ENCODE measurements around the gene HPCAL1. TPM values are rescaled to one million over a fixed set of nuclear protein-coding genes. Genes with fewer than 3 reads are reported as not detected.

Gene HPCAL1
- total and polyA plus RNA-seq, 8 donors: 14.0 to 571 (median 85.4) TPM

DNA sequence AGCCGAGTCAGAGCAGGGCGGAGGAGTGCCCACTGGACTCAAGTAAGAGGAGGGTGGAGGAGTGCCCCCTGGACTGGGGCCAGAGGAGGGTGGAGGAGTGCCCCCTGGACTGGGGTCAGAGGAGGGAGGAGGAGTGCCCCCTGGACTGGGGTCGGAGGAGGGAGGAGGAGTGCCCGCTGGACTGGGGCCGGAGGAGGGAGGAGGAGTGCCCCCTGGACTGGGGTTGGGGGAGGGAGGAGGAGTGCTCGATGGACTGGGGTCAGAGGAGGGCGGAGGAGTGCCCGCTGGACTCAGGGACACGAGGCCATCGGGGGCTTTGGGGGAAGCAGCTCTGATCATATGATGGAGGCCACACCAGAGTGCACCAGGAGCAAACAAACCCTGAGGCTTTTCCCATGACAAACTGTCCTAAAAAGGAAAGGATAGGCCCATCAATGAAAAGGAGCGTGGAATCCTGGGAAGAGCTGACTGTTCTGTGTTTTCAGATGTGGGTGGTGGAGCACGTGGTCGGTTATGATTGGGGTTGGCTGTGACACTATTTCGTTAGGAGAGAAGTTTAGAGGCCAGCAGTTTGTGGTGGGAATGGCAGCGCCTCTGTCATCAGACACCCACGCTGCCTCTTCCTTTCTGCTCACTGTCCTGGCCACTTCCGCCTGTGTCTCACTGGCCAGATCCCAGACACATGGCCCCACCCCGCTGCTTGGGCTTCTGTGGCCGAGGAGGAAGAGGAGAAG lies 24.5 kb upstream of the HPCAL1 start:
- no peak overlapping the region for H3K4me3 ChIP-seq
- no peak for TF ChIP-seq POLR2A (IDR thresholded peaks at IDR 0.05)
- TF ChIP-seq, protein P1, sequence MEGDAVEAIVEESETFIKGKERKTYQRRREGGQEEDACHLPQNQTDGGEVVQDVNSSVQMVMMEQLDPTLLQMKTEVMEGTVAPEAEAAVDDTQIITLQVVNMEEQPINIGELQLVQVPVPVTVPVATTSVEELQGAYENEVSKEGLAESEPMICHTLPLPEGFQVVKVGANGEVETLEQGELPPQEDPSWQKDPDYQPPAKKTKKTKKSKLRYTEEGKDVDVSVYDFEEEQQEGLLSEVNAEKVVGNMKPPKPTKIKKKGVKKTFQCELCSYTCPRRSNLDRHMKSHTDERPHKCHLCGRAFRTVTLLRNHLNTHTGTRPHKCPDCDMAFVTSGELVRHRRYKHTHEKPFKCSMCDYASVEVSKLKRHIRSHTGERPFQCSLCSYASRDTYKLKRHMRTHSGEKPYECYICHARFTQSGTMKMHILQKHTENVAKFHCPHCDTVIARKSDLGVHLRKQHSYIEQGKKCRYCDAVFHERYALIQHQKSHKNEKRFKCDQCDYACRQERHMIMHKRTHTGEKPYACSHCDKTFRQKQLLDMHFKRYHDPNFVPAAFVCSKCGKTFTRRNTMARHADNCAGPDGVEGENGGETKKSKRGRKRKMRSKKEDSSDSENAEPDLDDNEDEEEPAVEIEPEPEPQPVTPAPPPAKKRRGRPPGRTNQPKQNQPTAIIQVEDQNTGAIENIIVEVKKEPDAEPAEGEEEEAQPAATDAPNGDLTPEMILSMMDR (IDR thresholded peaks at IDR 0.05): no peak
- TF ChIP-seq EP300 (IDR thresholded peaks at IDR 0.05): no peak
- no peak for TF ChIP-seq POLR2AphosphoS5 (IDR thresholded peaks at IDR 0.05)
- WGBS, 5 donors: 44 to 67% (median 62%) methylated on average over 19 of the region's 19 CpGs
- H3K4me1 ChIP-seq: peaks cover 4 to 18% (median 15%) of the 10 kb centered on the region in 4 donors
- intact Hi-C loops (cut with DNase I; ENCODE audit: low total_unique reads): no loop called here
- no peaks in the 10 kb centered on the region for H3K9me3 ChIP-seq
- H3K27ac ChIP-seq: peak overlapping the region in 4 of 5 donors; percentile 13 to 66 (median 40)
- H3K27me3 ChIP-seq: no peaks in the 10 kb centered on the region
- H3K36me3 ChIP-seq: no peaks in the 10 kb centered on the region
- peak in 1 of 2 donors; percentile 44 for DNase-seq

DNA sequence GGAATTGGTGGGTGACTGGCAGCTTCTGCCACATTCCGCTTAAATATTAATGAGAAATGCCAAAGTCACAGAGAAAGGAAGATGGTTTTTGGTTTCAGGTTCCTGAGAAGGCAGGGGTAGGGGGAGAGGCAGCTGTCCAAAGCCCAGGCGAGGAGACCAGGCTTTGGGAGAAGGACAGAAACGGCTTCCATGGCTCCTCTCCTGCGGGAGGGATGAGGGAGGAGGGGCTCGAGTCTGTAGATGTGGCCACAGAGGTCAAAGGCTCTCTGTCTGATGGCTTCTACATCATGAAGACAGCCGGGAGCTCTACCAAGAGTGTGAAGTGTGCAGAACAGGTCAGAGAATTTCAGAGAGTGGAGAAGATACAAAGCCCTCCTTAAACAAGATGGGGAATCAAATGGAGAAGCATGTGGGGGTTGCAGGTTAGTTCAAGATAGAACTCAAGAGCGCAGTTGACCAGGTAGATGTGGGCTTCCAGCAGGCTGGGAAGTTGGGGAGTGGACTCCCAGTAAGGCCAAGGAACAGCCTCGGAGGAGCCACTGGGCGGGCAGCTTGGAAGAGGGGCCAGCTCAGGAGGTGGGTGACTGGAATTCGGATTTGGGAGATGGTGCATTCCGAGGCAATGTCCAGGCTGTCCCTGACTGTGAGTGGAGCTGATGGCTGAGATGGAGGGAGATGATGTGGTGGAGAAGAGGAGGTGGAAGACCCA lies 23.8 kb upstream of the HPCAL1 start:
- Histone ChIP-seq H3K27me3 (no peaks in the 10 kb centered on the region), H3K9me3 (no peaks in the 10 kb centered on the region), H3K36me3 (no peaks in the 10 kb centered on the region), H3K4me1 (peaks cover 4 to 25% (median 17%) of the 10 kb centered on the region in 4 donors), H3K4me3 (no peak overlapping the region), H3K27ac (peak overlapping the region in 2 of 5 donors; percentile 13 to 40)
- no peak for DNase-seq
- intact Hi-C loops (cut with DNase I; ENCODE audit: low total_unique reads): no loop called here
- TF ChIP-seq POLR2AphosphoS5 (IDR thresholded peaks at IDR 0.05) (no peak), POLR2A (IDR thresholded peaks at IDR 0.05) (no peak), EP300 (IDR thresholded peaks at IDR 0.05) (no peak)
- TF ChIP-seq, protein P1 (IDR thresholded peaks at IDR 0.05): no peak
- 67 to 87% (median 84%) methylated on average over 11 of the region's 11 CpGs for WGBS, 5 donors

DNA sequence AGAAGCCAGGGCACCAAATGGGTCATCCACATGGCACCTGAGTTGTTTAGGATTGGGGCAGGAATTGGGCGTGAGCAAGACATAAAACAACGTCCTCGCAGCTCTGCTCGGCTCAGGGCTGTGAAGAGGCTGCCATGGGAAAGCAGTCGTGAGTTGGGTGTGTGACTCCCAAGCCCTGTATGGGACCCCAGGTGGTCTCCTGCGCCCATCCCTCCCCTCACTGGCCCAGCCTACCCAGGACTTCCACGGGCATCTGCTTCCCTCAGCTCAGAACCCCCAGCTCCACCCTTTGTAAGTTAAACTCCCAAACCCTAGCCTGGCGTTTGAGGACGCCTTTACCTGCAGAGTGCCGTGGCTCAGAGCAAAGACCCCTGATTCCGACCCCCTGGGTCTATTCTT lies 23.2 kb upstream of the HPCAL1 start:
- TF ChIP-seq POLR2AphosphoS5 (IDR thresholded peaks at IDR 0.05): no peak
- TF ChIP-seq, protein P1 (IDR thresholded peaks at IDR 0.05): no peak
- TF ChIP-seq EP300 (IDR thresholded peaks at IDR 0.05): no peak
- TF ChIP-seq POLR2A (IDR thresholded peaks at IDR 0.05): no peak
- WGBS, 5 donors: 74 to 85% (median 83%) methylated on average over 11 of the region's 11 CpGs
- H3K4me3 ChIP-seq: no peak overlapping the region
- H3K27me3 ChIP-seq: no peaks in the 10 kb centered on the region
- no peaks in the 10 kb centered on the region for H3K36me3 ChIP-seq
- no peak overlapping the region for H3K27ac ChIP-seq
- no peaks in the 10 kb centered on the region for H3K9me3 ChIP-seq
- no peak for DNase-seq
- peaks cover 4 to 29% (median 17%) of the 10 kb centered on the region in 4 donors for H3K4me1 ChIP-seq
- intact Hi-C loops (cut with DNase I; ENCODE audit: low total_unique reads): no loop called here

DNA sequence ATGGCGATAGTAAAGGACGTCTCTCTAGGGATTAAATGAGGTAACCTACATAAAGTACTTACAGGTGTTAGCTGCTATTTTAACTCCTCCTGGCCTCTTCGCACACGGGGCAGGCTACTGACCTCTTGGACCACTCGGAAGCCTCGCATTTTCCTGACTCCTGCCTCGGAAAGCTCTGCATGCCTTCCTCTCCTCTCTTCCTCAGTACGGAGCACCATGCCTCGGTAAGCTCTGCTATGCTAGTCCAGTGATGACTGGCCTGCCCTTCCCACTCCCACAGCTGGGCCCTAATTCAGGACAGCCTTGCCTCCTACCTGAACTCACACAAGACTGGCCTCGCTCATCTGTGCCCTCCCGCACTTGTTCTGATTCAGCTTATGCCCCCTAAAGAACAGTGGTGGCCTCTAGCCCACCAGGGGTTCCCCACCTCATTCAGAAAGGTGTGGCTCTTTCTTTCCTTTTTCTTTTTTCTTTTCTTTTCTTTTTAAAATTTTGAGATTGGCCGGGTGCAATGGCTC lies 22.7 kb upstream of the HPCAL1 start:
- TF ChIP-seq, protein P1 (IDR thresholded peaks at IDR 0.05): no peak
- no peak for TF ChIP-seq EP300 (IDR thresholded peaks at IDR 0.05)
- intact Hi-C loops (cut with DNase I; ENCODE audit: low total_unique reads): no loop called here
- H3K9me3 ChIP-seq: no peaks in the 10 kb centered on the region
- no peak overlapping the region for H3K4me3 ChIP-seq
- H3K27ac ChIP-seq: no peak overlapping the region
- no peaks in the 10 kb centered on the region for H3K36me3 ChIP-seq
- H3K27me3 ChIP-seq: no peaks in the 10 kb centered on the region
- DNase-seq: no peak
- peaks cover 8 to 34% (median 20%) of the 10 kb centered on the region in 4 donors for H3K4me1 ChIP-seq
- WGBS, 5 donors: 84 to 94% (median 87%) methylated on average over 12 of the region's 12 CpGs
